ENCODE measurements around the gene NCAM1. TPM values are rescaled to one million over a fixed set of nuclear protein-coding genes. Genes with fewer than 3 reads are reported as not detected.

Gene NCAM1
- polyA plus RNA-seq, 1 donor (not counting 4 experiments of a cell fraction or from before 2014, with no cell fraction given): 0.04 TPM

DNA sequence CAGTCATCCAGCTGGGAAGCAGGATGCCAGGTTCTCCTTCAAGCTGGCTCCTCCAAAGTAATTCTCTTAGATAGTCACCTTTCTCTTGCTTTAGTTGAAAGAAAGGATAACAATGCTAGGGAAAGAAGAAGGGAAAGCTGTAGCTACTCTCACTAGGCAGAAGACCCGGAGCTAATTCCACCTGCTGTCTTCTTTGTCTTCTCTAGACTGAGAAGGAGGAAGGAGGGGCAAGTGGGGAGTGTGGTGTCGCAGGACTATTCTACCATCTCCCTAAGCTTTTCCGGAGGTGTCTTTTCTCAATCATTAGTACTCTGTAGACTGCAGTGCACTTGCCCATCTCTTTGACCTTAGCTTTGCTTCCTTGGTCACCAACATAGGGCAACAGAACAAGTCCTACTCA, 162.8 kb downstream of the NCAM1 start:
- dilution Hi-C loops (cut with MboI; ENCODE audit: extremely low pct_ligation_motif_present, low sequenced_read_pairs): no loop called here
- no peak overlapping the region for H3K27ac ChIP-seq (ENCODE audit: control insufficient read depth, insufficient read depth, low read length)
- FAIRE-seq (no peak), DNase-seq (ENCODE audit: low read depth, low spot score) (no peak)
- H3K9me3 ChIP-seq (ENCODE audit: control insufficient read depth, low read depth, low read length): no peaks in the 10 kb centered on the region
- H3K27me3 ChIP-seq (ENCODE audit: control insufficient read depth, extremely low read depth, insufficient read depth, low read length): no peaks in the 10 kb centered on the region
- no peaks in the 10 kb centered on the region for H3K36me3 ChIP-seq (ENCODE audit: control insufficient read depth in 2 of 2, extremely low read depth in 1 of 2, insufficient read depth in 2 of 2, low read length in 2 of 2)
- H3K4me2 ChIP-seq (ENCODE audit: control insufficient read depth, extremely low read depth, insufficient read depth, low read depth, low read length): no peak overlapping the region
- no peak overlapping the region for H3K9ac ChIP-seq (ENCODE audit: control insufficient read depth, extremely low read depth, insufficient read depth, low read length)
- H2AFZ ChIP-seq (ENCODE audit: control insufficient read depth, low read length): no peak overlapping the region
- H3K79me2 ChIP-seq (ENCODE audit: control insufficient read depth, insufficient read depth, low read length): no peaks in the 10 kb centered on the region
- no peak for TF ChIP-seq EZH2 (IDR thresholded peaks at IDR 0.05; ENCODE audit: low read length)
- TF ChIP-seq, protein P1, sequence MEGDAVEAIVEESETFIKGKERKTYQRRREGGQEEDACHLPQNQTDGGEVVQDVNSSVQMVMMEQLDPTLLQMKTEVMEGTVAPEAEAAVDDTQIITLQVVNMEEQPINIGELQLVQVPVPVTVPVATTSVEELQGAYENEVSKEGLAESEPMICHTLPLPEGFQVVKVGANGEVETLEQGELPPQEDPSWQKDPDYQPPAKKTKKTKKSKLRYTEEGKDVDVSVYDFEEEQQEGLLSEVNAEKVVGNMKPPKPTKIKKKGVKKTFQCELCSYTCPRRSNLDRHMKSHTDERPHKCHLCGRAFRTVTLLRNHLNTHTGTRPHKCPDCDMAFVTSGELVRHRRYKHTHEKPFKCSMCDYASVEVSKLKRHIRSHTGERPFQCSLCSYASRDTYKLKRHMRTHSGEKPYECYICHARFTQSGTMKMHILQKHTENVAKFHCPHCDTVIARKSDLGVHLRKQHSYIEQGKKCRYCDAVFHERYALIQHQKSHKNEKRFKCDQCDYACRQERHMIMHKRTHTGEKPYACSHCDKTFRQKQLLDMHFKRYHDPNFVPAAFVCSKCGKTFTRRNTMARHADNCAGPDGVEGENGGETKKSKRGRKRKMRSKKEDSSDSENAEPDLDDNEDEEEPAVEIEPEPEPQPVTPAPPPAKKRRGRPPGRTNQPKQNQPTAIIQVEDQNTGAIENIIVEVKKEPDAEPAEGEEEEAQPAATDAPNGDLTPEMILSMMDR (optimal IDR thresholded peaks at IDR 0.05 in 1 of 3, IDR thresholded peaks at IDR 0.05 in 1 of 3, conservative IDR thresholded peaks at IDR 0.05 in 1 of 3; ENCODE audit: extremely low read depth in 1 of 3, insufficient read depth in 2 of 3, low read length in 3 of 3): no peak
- no peaks in the 10 kb centered on the region for H4K20me1 ChIP-seq (ENCODE audit: control insufficient read depth, extremely low read depth, insufficient read depth, low read length)
- no peaks in the 10 kb centered on the region for H3K9me1 ChIP-seq (ENCODE audit: control insufficient read depth, extremely low read depth, insufficient read depth, low read length)
- no peak overlapping the region for H3K4me3 ChIP-seq (ENCODE audit: control insufficient read depth in 2 of 3, extremely low read depth in 1 of 3, insufficient read depth in 2 of 3, low read depth in 1 of 3, low read length in 3 of 3)
- no peaks in the 10 kb centered on the region for H3K4me1 ChIP-seq (ENCODE audit: control insufficient read depth, extremely low read depth, insufficient read depth, low read length)

DNA sequence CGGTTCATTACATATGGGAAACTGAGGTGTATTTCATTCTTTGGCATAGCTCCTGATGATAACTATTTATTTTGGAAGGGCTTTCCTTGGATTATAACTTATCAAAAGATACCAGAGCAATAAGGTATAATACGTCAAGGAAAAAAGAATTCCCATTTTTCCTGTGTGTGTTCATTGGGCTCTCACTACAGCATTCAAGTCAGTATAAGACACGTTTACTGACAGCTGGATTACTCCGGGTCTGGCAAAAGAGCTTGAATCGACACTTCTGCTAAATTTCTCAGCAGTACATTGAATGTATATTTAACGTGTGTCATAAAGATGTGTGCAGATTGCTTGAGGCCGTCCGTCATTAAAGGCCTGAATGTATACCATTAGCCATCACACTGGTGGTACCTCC, 163.4 kb downstream of the NCAM1 start:
- no peaks in the 10 kb centered on the region for H3K9me3 ChIP-seq (ENCODE audit: control insufficient read depth, low read depth, low read length)
- dilution Hi-C loops (cut with MboI; ENCODE audit: extremely low pct_ligation_motif_present, low sequenced_read_pairs): no loop called here
- H2AFZ ChIP-seq (ENCODE audit: control insufficient read depth, low read length): no peak overlapping the region
- no peaks in the 10 kb centered on the region for H3K4me1 ChIP-seq (ENCODE audit: control insufficient read depth, extremely low read depth, insufficient read depth, low read length)
- H3K9me1 ChIP-seq (ENCODE audit: control insufficient read depth, extremely low read depth, insufficient read depth, low read length): no peaks in the 10 kb centered on the region
- H3K27ac ChIP-seq (ENCODE audit: control insufficient read depth, insufficient read depth, low read length): no peak overlapping the region
- no peak for TF ChIP-seq EZH2 (IDR thresholded peaks at IDR 0.05; ENCODE audit: low read length)
- TF ChIP-seq, protein P1 (optimal IDR thresholded peaks at IDR 0.05 in 1 of 3, IDR thresholded peaks at IDR 0.05 in 1 of 3, conservative IDR thresholded peaks at IDR 0.05 in 1 of 3; ENCODE audit: extremely low read depth in 1 of 3, insufficient read depth in 2 of 3, low read length in 3 of 3): no peak
- no peaks in the 10 kb centered on the region for H3K27me3 ChIP-seq (ENCODE audit: control insufficient read depth, extremely low read depth, insufficient read depth, low read length)
- no peak overlapping the region for H3K9ac ChIP-seq (ENCODE audit: control insufficient read depth, extremely low read depth, insufficient read depth, low read length)
- no peak overlapping the region for H3K4me3 ChIP-seq (ENCODE audit: control insufficient read depth in 2 of 3, extremely low read depth in 1 of 3, insufficient read depth in 2 of 3, low read depth in 1 of 3, low read length in 3 of 3)
- no peak overlapping the region for H3K4me2 ChIP-seq (ENCODE audit: control insufficient read depth, extremely low read depth, insufficient read depth, low read depth, low read length)
- no peaks in the 10 kb centered on the region for H3K79me2 ChIP-seq (ENCODE audit: control insufficient read depth, insufficient read depth, low read length)
- FAIRE-seq: no peak
- no peaks in the 10 kb centered on the region for H3K36me3 ChIP-seq (ENCODE audit: control insufficient read depth in 2 of 2, extremely low read depth in 1 of 2, insufficient read depth in 2 of 2, low read length in 2 of 2)
- H4K20me1 ChIP-seq (ENCODE audit: control insufficient read depth, extremely low read depth, insufficient read depth, low read length): no peaks in the 10 kb centered on the region
- no peak for DNase-seq (ENCODE audit: low read depth, low spot score)
